GM18951 (cell line): ENCODE data around the gene WWC1.

ENCODE experiments used
- POLR2A ChIP-seq: IDR thresholded peaks from 4 replicates; pipeline ENCODE4 v1.6.1; 2011; ENCODE audit warnings: mild to moderate bottlenecking; ENCODE audit not compliant: insufficient read length, insufficient read depth; ENCODE audit errors: extremely low read depth
- in situ Hi-C: fragments of 300-500 bp; cut with MboI; formaldehyde crosslinking; loops from one replicate; pipeline ENCODE4 v1.12.0; 2022; ENCODE audit warnings: low sequenced_read_pairs, mixed read lengths, inconsistent platforms; ENCODE audit not compliant: unreplicated experiment

Gene WWC1

GRCh38 chr5:168356592-168356991 lies 65.1 kb downstream of the WWC1 start:
- in situ Hi-C loops = no loop called here
- TF ChIP-seq POLR2A = no peak

- in situ Hi-C loops = no loop called here
- no peak for TF ChIP-seq POLR2A
These were observed 66.4 kb downstream of the WWC1 start for GRCh38 chr5:168357876-168358275.

- TF ChIP-seq POLR2A = no peak
- in situ Hi-C loops = no loop called here
These were observed 68.5 kb downstream of the WWC1 start for GRCh38 chr5:168359820-168360460.

GRCh38 chr5:168360521-168361285 lies 69.3 kb downstream of the WWC1 start:
- TF ChIP-seq POLR2A = no peak

GRCh38 chr5:168362097-168362885 lies 70.8 kb downstream of the WWC1 start:
- in situ Hi-C loops = no loop called here
- no peak for TF ChIP-seq POLR2A

More at GRCh38 chr5:168360521-168361285, 69.3 kb downstream of the WWC1 start:
- in situ Hi-C loops = no loop called here

- TF ChIP-seq POLR2A = no peak
- in situ Hi-C loops = no loop called here
These were observed 72.8 kb downstream of the WWC1 start for GRCh38 chr5:168364151-168364661.

- TF ChIP-seq POLR2A = no peak
- in situ Hi-C loops = no loop called here
These were observed 73.5 kb downstream of the WWC1 start for GRCh38 chr5:168364750-168365550.

GRCh38 chr5:168365581-168366081 lies 74.2 kb downstream of the WWC1 start:
- in situ Hi-C loops = no loop called here
- no peak for TF ChIP-seq POLR2A

GRCh38 chr5:168366116-168366515 lies 74.7 kb downstream of the WWC1 start:
- no peak for TF ChIP-seq POLR2A
- in situ Hi-C loops = no loop called here

GRCh38 chr5:168368854-168369253 lies 77.4 kb downstream of the WWC1 start:
- in situ Hi-C loops = no loop called here
- no peak for TF ChIP-seq POLR2A

GRCh38 chr5:168370831-168371230 lies 79.4 kb downstream of the WWC1 start:
- in situ Hi-C loops = no loop called here
- TF ChIP-seq POLR2A = no peak

- no peak for TF ChIP-seq POLR2A
- in situ Hi-C loops = no loop called here
These were observed 81.0 kb downstream of the WWC1 start for GRCh38 chr5:168372356-168372946.

GRCh38 chr5:168374532-168374931 lies 83.1 kb downstream of the WWC1 start:
- no peak for TF ChIP-seq POLR2A
- in situ Hi-C loops = no loop called here
